HG02763 (cell line): ENCODE data around the gene ZBTB21.

ENCODE experiments used
- ATAC-seq: cut with Tn5 transposase; IDR thresholded peaks from one replicate; pipeline ENCODE4 v1.9.1; 2021; ENCODE audit warnings: mild to moderate bottlenecking, moderate library complexity; ENCODE audit not compliant: unreplicated experiment

ZBTB21 gene

DNA sequence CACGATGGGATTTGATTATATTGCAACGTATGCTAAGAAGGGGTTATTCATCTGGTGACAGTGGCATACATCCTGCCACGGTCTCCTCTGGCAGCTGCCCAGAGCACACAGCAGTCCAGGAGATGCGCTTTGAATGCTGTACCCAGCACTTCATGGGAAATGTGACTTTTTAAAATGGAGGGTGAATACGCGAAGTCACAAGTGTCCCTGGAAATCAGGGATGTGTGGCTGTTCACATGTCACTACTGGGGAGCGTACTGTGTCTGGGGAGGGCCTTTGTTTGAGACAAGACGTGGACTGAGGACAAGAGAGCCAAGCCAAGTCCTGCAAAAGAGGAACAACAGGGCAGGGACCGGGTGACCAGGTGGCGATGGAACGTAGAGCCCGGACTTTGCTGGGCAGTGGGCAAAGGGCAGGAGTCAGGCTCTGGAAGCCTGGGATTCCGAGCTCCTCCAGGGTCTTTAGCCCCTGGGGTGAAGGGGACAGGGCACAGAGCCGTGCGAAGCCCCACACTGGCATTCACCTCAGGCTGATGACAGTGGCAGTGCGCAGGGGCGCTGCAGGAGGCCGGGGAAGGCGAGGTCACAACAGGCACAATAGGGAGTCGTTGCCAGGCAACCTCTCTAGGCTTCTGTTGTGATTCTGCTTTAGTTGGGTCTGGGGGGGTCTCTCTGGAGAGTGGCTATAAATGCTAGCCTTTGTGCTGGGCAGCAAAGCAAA lies 11.4 kb upstream of the ZBTB21 start:
- ATAC-seq = no peak

DNA sequence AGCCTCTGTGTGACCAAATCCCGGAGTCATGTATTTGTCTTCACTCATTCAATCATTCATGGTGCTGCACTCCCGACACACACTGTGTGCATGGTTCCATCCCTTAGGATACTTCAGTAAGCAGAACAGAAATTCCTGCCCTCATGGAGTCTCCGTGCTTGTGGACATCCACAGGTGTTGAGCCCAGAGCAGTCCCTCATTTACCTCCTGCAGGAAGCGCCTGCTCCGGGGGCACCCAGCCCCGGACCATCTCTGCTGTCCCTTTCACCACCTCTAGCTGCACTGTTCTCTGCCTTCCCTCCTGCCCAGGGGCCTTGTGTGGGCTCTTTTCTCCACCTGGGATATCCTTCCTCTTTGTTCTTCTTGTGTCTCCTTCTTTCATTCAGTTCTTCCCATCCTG lies 9.5 kb upstream of the ZBTB21 start:
- no peak for ATAC-seq

DNA sequence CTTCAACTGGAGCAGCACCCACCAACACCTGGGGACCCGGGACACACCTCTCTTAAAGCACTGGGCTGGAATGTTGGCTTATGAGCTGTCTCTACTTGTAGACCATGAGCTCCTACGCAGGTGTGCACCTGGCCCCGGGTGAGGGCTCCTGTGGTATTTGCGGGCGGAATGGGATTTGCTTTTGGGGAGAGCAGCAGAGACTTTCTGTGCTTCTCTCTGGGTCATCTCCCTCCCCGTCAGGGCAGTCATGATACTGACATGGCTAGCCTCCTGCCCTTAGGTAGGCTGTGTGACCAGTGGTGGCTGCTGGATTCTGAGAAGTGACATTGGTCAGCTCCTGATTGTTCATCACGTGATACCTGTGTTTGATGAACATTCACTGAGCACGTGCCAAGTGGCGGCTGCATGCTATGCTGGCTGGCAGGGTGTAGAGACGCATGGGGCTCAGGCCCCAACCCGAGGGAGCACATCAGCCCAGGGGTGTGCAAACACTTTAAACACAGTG lies 9.0 kb upstream of the ZBTB21 start:
- no peak for ATAC-seq

DNA sequence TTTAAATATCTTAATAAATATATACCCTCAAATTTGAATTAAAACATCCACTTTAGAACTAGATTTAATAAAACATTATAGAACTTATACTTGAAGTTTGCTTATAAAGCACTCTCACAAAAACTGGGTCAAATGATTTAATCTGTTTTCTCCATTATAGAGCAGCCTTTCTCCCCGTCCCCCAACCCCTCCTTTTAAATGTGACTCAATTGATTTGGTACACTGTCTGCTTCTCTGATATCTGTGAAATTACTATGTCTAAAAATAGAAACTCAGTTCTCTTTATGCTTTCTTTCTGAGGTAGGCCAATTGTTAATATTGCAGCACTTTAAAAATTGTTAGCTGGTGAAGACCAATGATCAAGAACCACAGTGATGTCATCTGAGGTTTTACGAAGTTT lies 6.9 kb upstream of the ZBTB21 start:
- ATAC-seq = no peak

DNA sequence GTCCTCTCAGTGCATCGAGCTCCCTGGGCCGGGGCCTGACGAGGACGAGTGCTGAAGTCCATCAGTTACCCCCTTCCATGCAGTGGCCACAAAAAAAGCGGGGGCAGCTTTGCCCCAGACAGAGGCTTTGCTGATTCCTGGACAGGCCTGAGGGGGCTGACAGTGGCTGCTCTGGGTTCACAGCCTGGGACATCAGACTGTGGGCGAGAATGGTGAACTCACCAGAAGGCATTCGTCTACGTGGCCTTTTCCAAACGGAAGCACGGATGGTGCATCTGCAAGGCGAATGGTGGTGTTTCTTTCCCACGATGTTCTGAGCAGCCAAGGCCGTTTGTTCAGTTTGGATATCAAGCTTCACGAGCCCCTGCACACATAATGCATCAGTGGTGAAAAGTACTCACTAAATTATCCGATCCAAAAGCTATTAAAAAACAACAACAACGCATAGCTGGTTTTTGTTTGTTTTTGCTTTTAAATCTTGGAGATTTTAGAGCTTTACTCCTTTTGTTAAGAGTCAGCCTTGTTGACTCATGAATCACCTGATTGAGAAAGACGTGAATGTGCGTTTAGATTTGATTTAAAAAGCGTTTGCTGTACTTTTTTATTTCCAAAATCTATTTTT lies 6.3 kb upstream of the ZBTB21 start:
- no peak for ATAC-seq

DNA sequence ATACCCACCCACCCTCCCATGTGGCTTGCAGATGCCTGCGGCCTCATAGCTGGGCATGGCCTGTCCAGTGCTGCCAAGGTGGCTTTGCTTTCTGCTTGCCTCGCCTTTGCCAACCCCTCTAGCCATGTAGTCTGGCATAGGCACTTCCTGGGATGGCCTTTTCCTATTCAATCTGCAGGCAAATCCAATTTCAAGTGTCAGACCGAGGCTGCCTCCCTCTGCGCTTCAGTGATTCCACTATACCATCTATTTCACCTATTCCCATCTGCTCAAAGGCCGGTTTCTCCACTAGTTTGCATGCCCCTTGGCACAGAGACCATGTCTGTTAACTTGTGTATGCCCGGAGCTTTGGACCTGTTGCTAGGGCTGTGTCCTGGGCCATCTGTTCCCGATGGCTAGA lies 3.8 kb upstream of the ZBTB21 start:
- no peak for ATAC-seq

DNA sequence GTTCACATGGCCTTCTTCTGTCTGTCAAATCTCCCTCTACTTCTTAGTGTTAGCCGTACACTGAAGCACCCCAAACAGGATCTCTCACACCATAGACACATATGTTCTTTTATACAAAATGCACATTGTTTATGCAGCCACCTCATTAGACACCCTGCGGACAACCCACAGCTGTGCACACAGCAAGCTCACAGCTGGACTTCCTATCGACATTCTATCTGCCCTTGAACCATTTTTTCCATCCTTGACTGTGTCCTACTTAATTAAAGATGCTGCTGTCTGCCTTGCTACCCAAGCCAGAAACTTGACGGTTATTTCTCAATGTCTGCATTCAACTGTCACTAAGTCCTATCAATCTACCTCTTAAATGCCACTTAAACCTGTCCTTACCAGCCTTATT lies 3.2 kb upstream of the ZBTB21 start:
- ATAC-seq = no peak

DNA sequence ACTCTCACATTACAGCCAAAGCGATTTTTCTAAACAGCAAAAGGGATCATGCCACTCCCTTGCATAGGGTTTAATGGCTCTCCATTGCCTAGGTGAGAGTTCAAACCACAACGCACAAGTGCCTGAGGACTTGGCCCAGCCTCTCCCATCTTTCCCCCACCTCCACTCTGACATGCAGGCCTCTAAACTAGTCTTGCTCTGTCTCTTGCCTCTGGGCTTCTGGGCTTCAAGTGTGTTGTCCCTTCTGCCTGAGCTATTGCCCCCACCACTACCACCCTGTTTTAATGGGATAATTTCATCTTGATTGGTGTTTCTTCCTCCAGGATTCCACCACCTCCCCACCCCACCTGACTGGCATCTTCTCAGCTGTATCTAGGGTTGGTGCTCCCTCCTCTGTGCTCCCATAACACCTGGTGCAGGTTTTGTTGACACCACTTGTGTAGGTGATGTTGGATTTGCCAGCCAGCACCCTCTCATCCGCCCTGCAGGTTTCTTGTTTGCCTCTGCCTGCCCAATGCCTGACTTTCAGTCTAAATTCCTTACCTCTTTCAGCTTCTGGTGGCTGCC lies 2.7 kb upstream of the ZBTB21 start:
- no peak for ATAC-seq

DNA sequence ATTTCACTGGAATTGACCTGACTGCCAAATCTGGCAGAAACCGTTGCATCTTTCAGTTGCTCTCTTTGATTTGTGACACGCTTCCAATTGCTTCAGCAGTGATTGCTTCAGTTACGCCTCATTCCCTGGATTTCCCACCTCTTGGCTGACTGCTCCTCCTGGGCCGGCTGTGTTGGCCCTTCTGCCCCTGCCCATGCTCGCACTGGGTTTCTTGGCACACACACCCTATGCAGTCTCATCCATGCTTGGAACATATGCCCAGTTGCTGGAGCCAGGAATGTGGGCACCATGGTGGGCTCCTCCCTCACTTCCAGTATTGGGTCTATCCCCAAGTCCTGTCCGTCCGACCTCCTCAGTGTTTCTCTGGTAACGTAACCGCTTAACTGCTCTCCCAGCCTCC lies 2.2 kb upstream of the ZBTB21 start:
- ATAC-seq = no peak

DNA sequence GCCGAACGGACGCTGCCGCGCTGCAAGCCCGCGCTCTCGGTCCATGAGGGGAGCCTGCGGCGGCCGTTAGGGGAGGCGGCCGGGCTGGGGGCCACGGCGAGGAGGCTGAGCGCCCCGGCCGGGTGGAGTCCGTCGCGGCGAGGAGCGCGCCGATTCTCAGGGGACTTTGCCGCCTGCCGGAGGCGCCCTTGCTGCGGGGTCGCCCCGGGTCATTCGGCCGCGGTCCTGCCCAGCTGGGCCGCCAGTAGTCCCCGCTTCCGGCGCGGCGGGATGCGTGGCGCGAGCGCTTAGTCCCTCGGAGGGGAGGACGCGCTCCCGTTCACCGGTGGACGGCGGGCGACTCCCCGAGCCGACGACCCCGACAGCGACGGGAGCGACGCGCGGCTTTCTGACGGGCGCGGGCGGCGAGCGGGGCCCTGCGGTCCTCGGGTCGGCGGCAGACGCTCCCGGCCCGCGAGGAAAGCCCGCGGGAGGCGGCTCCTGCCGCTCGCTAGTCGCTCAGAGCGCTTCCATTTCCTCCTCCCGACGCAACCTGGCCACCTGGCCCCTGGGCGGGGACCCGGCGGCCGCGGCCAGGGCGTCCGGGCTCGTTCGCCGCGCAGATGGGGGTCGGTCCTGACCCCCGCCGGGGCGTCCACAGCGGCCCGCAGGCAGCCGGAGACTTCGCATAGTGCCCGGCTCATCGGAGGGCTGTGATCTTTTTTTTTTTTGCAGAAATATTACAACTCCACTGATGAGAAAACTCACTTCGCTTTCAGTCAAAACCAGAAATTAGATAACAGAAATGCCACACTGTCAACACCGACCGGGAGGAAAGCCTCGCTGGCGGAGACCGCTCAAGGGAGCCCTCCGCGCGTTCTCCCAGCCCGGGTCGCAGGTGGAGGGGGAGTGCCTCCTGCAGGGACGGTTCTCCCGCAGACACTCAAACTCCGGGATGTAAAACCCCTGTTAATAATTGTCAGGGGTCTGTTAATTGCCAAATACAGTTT lies 641 bp upstream of the ZBTB21 start:
- ATAC-seq = peak; percentile 25

DNA sequence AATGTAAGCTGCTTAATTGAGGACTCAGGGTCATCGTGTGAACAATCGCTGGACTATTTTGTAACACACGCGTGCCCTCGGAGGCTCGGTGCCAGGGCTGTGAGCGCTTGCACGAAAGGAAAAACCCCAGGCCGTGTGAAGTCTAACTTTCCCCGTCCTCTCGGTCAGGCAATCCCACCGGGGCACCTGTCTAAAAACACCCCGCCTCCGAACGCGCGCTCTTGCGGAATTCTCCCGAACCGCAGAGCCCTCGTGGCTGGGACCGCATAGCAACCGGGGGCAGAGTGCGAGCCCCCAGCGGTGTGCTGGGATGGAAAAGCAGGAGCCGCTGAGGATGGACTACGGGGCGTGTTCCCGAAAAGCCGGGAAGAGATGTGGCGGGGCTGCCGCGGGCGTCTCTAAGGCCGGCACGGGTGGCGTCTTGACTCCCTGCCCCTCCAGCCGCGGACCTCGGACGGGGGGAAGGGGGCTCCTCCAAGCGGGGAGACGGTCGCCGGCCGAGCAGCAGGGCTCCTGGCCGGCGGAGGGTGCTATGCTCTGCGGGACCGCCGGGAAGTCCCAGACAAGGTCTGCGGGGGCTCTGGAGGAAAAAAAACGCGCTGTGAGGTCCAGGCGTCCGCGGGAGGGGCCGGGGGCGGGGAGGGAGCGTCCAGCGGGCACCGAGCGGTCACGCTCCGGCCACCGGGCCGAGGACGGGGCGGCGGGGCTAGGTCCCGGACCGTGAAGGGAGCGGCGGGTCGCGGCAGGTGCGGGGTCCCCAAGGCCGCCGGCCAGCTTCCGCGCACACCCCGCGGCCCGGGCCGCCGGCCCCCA lies 936 bp downstream of the ZBTB21 start:
- ATAC-seq = peak; percentile 22

DNA sequence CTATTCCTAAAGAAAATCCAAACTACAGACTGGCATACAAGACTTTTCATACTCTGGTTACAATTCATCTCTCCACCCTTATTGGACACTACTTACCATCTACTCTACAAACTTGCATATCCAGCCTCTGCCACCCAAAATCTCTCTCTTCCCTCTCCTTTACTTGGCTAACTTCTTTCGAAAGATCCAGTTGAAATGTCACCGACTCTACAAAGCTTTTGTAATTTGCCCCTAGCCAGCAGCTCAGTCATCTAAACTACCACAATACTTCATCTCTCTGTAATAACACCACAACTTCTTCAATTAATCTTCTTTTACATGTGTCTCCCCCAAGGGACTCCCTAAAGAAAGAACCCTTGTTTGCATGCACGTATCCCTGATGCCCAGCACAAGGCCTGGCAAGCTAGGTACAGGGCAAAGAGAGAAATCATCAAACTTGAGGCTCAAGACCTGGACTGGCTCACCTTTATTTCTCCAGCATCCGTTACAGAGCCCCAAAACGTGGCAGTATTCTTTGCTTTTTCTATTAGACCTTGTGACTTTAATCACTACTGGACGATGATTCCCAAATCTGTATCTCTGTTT lies 2.7 kb downstream of the ZBTB21 start:
- ATAC-seq = no peak

DNA sequence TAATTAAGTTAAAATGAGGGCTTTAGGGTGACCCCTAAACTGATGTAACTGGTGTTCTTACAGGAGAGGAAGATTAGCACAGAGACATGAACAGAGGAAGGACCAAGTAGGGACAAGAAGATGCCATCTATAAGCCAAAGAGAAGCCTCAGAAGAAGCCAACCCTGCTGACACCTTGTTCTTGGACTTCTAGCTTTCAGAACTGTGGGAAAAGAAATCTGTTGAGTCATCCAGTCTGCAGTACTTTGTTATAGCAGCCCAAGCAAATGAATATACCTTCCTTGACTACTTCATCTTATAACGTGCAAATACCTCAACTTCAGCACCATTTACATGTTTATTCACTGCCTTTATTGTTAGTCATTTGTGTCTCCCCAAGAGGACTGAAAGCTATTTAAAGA lies 3.4 kb downstream of the ZBTB21 start:
- ATAC-seq = no peak

DNA sequence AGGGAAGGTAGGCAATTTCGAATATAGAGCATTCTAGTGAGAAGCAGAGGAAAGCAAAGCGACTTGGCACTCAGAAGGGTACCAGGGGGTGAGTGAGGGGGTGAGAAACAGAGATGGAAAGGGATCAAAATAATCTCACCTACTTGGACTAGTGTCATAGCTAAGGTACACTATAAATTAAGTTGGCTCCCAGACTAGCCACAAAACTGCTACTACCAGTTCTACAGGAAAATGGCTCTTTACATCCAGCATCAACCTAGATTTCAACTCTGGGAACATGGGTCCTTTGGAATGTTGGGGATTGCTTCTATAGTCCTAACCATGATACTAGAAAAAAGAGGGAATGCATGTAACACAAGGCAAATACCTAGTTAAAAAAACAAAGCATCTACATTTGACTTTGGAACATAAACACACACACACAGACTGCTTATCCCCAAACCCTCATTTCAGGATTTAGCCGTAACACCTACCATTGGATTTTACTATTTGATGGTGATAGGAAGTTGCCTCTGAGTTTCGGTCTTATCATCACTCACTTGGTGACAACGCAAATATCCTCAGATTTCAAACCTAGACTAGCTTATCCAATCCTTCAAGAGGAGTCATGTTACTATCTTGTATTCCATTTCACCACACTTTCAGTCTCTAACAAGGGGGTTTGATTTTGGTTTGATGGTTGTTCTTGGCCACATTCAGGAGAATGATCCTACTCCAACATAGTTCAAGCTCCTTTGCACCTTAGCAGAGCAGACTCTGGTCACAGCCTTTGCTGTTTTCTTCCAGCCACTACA lies 5.6 kb downstream of the ZBTB21 start:
- ATAC-seq = no peak

DNA sequence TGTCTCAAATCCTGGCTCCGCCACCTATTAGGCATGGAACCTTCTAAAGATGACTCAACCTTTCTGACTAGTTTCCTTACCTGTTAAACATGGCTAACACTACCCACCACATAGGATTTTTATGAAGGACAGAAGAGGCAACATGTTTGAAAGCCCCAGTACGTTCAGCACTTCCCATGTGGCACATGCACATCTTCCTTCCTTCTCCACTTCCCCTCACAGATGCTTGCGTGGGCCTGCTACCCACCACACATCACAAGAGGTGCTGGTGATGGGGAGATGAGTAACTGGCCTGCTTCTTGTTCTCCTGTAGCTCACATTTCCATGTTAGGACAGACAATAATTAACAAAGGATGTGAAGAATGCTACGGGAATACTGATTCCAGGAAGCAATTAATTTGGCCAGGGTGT lies 7.1 kb downstream of the ZBTB21 start:
- no peak for ATAC-seq

DNA sequence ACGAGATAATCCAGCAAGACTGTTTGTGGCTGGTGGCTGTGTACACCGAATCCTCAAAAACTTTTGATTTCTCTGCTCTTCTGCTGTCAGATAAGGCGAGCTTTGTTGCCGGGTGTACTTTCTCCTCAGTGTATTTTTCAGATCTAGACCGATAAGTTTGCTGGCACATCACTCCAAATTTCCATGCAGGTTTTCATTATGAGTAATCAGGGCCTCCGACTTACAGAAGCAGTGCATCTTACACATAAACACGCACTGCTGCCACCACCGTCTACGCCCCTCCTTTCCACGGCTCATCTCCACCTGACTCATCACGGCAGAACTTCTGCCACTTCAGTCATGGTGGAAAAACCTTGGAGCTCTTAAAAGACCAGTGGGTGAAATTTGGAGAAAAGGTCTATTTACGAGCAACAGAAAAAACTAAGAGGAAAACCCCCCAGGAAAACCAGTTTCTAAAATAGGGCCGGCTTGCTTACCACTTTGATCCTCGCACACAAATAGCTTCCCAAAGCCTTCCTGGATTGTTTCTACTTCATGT lies 7.7 kb downstream of the ZBTB21 start:
- peak; percentile 77 for ATAC-seq

DNA sequence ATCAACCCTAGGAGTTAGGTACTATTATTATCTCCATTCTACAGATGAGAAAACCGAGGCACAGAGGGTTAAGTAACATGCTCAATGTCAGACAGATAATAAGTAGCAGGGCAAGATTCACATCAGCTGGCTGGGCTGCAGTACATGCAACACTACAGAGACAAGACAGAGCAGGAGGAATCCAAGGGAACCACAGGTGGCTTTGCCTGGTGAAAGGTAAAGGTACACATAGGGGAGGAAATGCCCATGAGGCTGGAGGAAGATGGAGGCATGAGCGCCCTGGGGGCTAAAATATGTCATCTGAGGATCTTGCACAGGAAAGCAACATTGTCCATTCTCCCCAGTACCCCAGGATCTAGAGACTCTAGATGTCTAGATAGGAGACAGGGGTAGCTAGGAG lies 8.4 kb downstream of the ZBTB21 start:
- no peak for ATAC-seq

DNA sequence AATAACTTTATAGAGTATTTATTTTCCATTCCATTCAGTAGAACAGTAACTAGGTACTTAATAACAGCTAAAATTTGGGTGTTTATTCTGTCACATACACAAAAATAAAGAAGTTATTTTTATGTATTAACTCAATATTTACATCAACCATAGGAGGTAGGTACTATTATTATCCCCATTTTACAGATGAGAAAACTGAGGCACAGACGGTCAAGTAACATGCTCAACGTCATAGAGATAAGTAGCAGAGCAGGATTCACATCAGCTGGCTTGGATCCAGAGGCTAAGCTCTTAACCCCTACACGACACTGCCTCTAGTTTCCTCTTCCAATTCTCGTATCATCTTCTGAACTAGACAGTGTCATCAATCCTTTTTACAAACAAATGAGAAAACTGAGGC lies 9.3 kb downstream of the ZBTB21 start:
- ATAC-seq = no peak

DNA sequence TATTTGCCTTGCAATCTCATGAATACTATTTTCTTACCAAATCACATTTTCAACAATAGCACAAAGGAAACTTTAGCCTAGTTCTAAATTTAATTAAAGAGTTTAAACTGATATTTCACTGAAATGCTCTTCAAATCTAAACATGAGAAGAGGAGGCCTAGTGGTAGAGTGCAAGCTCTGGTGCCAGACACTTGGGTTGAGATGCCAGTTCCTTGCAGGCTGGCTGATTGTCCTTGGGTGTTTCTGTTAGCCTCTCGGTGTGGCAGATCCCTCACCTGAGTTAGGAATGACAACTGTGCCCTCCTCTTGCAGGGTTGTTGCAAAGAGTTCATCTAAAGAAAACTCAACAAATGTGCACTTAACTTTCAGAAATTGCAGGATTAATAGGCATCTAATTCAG lies 12.5 kb downstream of the ZBTB21 start:
- ATAC-seq = no peak
